ENCODE measurements around the gene SYNE3. TPM values are rescaled to one million over a fixed set of nuclear protein-coding genes. Genes with fewer than 3 reads are reported as not detected.

Gene SYNE3
- polyA plus RNA-seq, 1 donor (not counting 4 experiments of a cell fraction or from before 2014, with no cell fraction given) = 1.0 TPM

DNA sequence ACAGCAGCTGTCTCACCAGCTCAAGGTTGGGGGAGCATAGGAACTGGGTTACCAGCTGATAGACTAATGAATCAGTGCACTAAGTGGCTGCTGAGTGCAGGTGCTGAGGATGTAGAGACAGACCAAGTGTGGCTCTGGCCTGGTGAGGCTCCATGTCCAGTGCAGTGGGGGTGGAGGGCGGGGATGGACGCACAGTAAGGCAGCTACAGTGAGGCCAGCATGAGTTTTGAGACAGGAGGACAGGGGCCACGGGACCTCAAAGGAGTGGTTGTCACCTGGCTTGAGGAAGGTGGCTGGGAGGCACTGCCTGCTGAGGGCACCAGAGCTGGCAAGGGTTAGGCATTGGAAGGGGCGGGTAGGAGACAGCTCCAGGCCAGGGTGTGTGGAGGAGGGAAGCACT is 37.0 kb downstream of the SYNE3 start:
- Histone ChIP-seq H2AFZ (ENCODE audit: control insufficient read depth, low read length) (no peak overlapping the region), H3K4me3 (ENCODE audit: control insufficient read depth in 2 of 3, extremely low read depth in 1 of 3, insufficient read depth in 2 of 3, low read depth in 1 of 3, low read length in 3 of 3) (no peak overlapping the region), H3K9ac (ENCODE audit: control insufficient read depth, extremely low read depth, insufficient read depth, low read length) (no peak overlapping the region), H3K36me3 (ENCODE audit: control insufficient read depth in 2 of 2, extremely low read depth in 1 of 2, insufficient read depth in 2 of 2, low read length in 2 of 2) (no peaks in the 10 kb centered on the region), H3K4me2 (ENCODE audit: control insufficient read depth, extremely low read depth, insufficient read depth, low read depth, low read length) (no peak overlapping the region), H3K27me3 (ENCODE audit: control insufficient read depth, extremely low read depth, insufficient read depth, low read length) (no peaks in the 10 kb centered on the region), H3K9me1 (ENCODE audit: control insufficient read depth, extremely low read depth, insufficient read depth, low read length) (peaks cover 7% of the 10 kb centered on the region), H3K9me3 (ENCODE audit: control insufficient read depth, low read depth, low read length) (no peaks in the 10 kb centered on the region), H3K27ac (ENCODE audit: control insufficient read depth, insufficient read depth, low read length) (no peak overlapping the region), H3K4me1 (ENCODE audit: control insufficient read depth, extremely low read depth, insufficient read depth, low read length) (peaks cover 19% of the 10 kb centered on the region), H4K20me1 (ENCODE audit: control insufficient read depth, extremely low read depth, insufficient read depth, low read length) (peaks cover 5% of the 10 kb centered on the region), H3K79me2 (ENCODE audit: control insufficient read depth, insufficient read depth, low read length) (no peaks in the 10 kb centered on the region)
- no peak for FAIRE-seq
- no peak for TF ChIP-seq EZH2 (IDR thresholded peaks at IDR 0.05; ENCODE audit: low read length)
- TF ChIP-seq, protein P1, sequence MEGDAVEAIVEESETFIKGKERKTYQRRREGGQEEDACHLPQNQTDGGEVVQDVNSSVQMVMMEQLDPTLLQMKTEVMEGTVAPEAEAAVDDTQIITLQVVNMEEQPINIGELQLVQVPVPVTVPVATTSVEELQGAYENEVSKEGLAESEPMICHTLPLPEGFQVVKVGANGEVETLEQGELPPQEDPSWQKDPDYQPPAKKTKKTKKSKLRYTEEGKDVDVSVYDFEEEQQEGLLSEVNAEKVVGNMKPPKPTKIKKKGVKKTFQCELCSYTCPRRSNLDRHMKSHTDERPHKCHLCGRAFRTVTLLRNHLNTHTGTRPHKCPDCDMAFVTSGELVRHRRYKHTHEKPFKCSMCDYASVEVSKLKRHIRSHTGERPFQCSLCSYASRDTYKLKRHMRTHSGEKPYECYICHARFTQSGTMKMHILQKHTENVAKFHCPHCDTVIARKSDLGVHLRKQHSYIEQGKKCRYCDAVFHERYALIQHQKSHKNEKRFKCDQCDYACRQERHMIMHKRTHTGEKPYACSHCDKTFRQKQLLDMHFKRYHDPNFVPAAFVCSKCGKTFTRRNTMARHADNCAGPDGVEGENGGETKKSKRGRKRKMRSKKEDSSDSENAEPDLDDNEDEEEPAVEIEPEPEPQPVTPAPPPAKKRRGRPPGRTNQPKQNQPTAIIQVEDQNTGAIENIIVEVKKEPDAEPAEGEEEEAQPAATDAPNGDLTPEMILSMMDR (optimal IDR thresholded peaks at IDR 0.05 in 1 of 3, IDR thresholded peaks at IDR 0.05 in 1 of 3, conservative IDR thresholded peaks at IDR 0.05 in 1 of 3; ENCODE audit: extremely low read depth in 1 of 3, insufficient read depth in 2 of 3, low read length in 3 of 3) = no peak
- DNase-seq (ENCODE audit: low read depth, low spot score) = no peak
- dilution Hi-C loops (cut with MboI; ENCODE audit: extremely low pct_ligation_motif_present, low sequenced_read_pairs) = no loop called here

DNA sequence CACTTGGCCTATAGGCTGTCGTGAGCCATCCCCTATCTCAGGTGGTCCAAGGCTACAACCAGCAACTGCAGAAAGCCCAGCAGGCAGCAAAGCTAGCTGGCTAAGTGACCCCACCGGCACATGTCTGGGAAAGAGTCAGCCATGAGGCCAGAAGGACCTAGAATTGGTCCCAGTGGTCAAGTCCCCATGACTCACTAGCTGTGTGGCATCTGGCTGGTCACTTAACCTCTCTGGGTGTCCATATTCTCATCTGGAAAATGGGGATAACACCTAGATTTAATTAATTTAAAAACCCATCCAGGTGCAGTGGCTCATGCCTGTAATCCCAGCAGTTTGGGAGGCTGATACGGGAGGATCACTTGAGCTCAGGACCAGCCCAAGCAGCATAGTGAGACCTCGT is 37.6 kb downstream of the SYNE3 start:
- Histone ChIP-seq H3K4me3 (ENCODE audit: control insufficient read depth in 2 of 3, extremely low read depth in 1 of 3, insufficient read depth in 2 of 3, low read depth in 1 of 3, low read length in 3 of 3) (no peak overlapping the region), H3K4me1 (ENCODE audit: control insufficient read depth, extremely low read depth, insufficient read depth, low read length) (peaks cover 16% of the 10 kb centered on the region), H3K4me2 (ENCODE audit: control insufficient read depth, extremely low read depth, insufficient read depth, low read depth, low read length) (no peak overlapping the region), H2AFZ (ENCODE audit: control insufficient read depth, low read length) (no peak overlapping the region), H3K27me3 (ENCODE audit: control insufficient read depth, extremely low read depth, insufficient read depth, low read length) (no peaks in the 10 kb centered on the region), H3K27ac (ENCODE audit: control insufficient read depth, insufficient read depth, low read length) (no peak overlapping the region), H3K36me3 (ENCODE audit: control insufficient read depth in 2 of 2, extremely low read depth in 1 of 2, insufficient read depth in 2 of 2, low read length in 2 of 2) (no peaks in the 10 kb centered on the region), H3K9me3 (ENCODE audit: control insufficient read depth, low read depth, low read length) (no peaks in the 10 kb centered on the region), H4K20me1 (ENCODE audit: control insufficient read depth, extremely low read depth, insufficient read depth, low read length) (peaks cover 5% of the 10 kb centered on the region), H3K9me1 (ENCODE audit: control insufficient read depth, extremely low read depth, insufficient read depth, low read length) (peaks cover 7% of the 10 kb centered on the region), H3K9ac (ENCODE audit: control insufficient read depth, extremely low read depth, insufficient read depth, low read length) (no peak overlapping the region), H3K79me2 (ENCODE audit: control insufficient read depth, insufficient read depth, low read length) (no peaks in the 10 kb centered on the region)
- dilution Hi-C loops (cut with MboI; ENCODE audit: extremely low pct_ligation_motif_present, low sequenced_read_pairs) = no loop called here
- no peak for FAIRE-seq
- TF ChIP-seq, protein P1 (optimal IDR thresholded peaks at IDR 0.05 in 1 of 3, IDR thresholded peaks at IDR 0.05 in 1 of 3, conservative IDR thresholded peaks at IDR 0.05 in 1 of 3; ENCODE audit: extremely low read depth in 1 of 3, insufficient read depth in 2 of 3, low read length in 3 of 3) = no peak
- TF ChIP-seq EZH2 (IDR thresholded peaks at IDR 0.05; ENCODE audit: low read length) = no peak
- no peak for DNase-seq (ENCODE audit: low read depth, low spot score)
